Type B pancreatic cell (in vitro differentiated cells): ENCODE measurements around the gene SLC25A26. TPM values are rescaled to one million over a fixed set of nuclear protein-coding genes. Genes with fewer than 3 reads are reported as not detected.
"Not testable (repeated sequence)": the region's sequence is repeated elsewhere in the genome, so short reads cannot be mapped to it uniquely, and the experiment has no call there.

Experiments
- DNase-seq: peaks from one replicate; pipeline ENCODE4 v3.0.0; 2021; ENCODE audit warnings: mixed read lengths; ENCODE audit not compliant: unreplicated experiment; ENCODE audit errors: extremely low spot score
- H3K27ac Mint-ChIP-seq: 2 replicates; pipeline ENCODE4 v1.8.0; 2021; ENCODE audit warnings: mild to moderate bottlenecking, mixed read lengths
- H3K27me3 Mint-ChIP-seq: 2 replicates; pipeline ENCODE4 v1.8.0; 2021; ENCODE audit warnings: mixed read lengths
- H3K36me3 Mint-ChIP-seq: 2 replicates; pipeline ENCODE4 v1.8.0; 2021; ENCODE audit warnings: mixed read lengths
- H3K4me1 Mint-ChIP-seq: one replicate; pipeline ENCODE4 v1.8.0; 2021; ENCODE audit warnings: mixed read lengths; ENCODE audit not compliant: unreplicated experiment
- H3K4me3 Mint-ChIP-seq: 2 replicates; pipeline ENCODE4 v1.8.0; 2021; ENCODE audit warnings: mild to moderate bottlenecking, mixed read lengths
- H3K9me3 Mint-ChIP-seq: 2 replicates; pipeline ENCODE4 v1.8.0; 2021; ENCODE audit warnings: mixed read lengths
- total RNA-seq: library from RNA; stranded (reverse); gene quantifications from 2 replicates; pipeline ENCODE4 v1.2.1, GENCODE V29; 2021; ENCODE audit warnings: low replicate concordance
- TF ChIP-seq, protein P1 (sequence below): fragments of 200-600 bp; sonication (generic); conservative IDR thresholded peaks from 2 replicates; pipeline ENCODE4 v1.5.0; 2021; ENCODE audit warnings: antibody characterized with exemption, mild to moderate bottlenecking

The SLC25A26 gene
- total RNA-seq, 1 donor from 2014 or later: 13.4 TPM

DNA sequence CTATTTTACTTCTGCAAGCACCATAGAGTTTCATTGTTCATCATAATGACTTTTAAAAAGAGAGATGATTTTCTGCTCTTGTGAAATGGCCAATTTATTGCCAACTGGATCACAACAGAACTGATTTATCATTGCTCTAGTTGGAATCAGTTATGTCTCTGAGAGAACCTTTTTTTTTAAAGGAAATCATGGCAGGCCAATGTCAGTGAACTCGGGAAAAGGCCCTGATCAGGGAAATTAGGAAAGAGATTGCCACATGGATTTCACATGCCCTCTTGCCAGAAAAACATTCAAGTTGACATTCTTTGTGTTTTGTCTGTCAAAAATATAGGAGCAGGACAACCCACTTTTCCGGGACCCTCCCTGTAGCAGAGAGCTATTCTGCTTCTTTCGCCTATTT lies 12.6 kb upstream of the SLC25A26 start:
- TF ChIP-seq, protein P1, sequence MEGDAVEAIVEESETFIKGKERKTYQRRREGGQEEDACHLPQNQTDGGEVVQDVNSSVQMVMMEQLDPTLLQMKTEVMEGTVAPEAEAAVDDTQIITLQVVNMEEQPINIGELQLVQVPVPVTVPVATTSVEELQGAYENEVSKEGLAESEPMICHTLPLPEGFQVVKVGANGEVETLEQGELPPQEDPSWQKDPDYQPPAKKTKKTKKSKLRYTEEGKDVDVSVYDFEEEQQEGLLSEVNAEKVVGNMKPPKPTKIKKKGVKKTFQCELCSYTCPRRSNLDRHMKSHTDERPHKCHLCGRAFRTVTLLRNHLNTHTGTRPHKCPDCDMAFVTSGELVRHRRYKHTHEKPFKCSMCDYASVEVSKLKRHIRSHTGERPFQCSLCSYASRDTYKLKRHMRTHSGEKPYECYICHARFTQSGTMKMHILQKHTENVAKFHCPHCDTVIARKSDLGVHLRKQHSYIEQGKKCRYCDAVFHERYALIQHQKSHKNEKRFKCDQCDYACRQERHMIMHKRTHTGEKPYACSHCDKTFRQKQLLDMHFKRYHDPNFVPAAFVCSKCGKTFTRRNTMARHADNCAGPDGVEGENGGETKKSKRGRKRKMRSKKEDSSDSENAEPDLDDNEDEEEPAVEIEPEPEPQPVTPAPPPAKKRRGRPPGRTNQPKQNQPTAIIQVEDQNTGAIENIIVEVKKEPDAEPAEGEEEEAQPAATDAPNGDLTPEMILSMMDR: no peak
- no peaks in the 10 kb centered on the region for H3K9me3 Mint-ChIP-seq
- H3K36me3 Mint-ChIP-seq: no peaks in the 10 kb centered on the region
- no peak for DNase-seq
- H3K27ac Mint-ChIP-seq: no peak overlapping the region
- H3K4me1 Mint-ChIP-seq: no peaks in the 10 kb centered on the region
- no peak overlapping the region for H3K4me3 Mint-ChIP-seq
- H3K27me3 Mint-ChIP-seq: peaks cover 5% of the 10 kb centered on the region

DNA sequence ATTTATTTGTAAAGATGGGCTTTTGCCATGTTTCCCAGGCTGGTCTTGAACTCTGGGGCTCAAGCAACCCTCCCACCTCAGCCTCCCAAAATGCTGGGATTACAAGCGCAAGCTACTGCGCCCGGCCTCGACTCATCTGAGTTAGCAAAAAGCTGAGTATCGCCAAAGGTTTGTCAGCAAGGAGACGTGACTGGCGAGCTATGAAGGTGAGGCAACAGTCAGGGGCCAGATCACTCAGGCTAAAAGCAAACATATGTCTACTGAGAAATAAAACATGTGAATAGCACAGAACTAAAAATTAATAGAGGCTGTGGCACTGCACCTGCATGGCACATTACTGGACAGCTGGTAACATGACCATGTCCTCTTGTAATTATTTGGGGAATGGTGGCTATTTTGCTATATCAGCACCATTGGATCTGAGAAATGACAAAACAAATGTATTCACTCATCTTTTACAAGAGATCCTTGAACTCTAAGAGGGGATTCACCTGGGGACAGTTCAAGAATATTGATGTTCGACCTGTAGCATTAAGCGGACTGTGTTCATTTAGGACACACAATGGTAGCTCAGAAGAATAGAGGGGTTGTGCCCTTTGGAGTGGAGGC lies 10.0 kb upstream of the SLC25A26 start:
- H3K9me3 Mint-ChIP-seq: no peaks in the 10 kb centered on the region
- no peaks in the 10 kb centered on the region for H3K4me1 Mint-ChIP-seq
- no peak for DNase-seq
- no peak overlapping the region for H3K4me3 Mint-ChIP-seq
- TF ChIP-seq, protein P1: no peak
- no peak overlapping the region for H3K27ac Mint-ChIP-seq
- no peaks in the 10 kb centered on the region for H3K27me3 Mint-ChIP-seq
- no peaks in the 10 kb centered on the region for H3K36me3 Mint-ChIP-seq

DNA sequence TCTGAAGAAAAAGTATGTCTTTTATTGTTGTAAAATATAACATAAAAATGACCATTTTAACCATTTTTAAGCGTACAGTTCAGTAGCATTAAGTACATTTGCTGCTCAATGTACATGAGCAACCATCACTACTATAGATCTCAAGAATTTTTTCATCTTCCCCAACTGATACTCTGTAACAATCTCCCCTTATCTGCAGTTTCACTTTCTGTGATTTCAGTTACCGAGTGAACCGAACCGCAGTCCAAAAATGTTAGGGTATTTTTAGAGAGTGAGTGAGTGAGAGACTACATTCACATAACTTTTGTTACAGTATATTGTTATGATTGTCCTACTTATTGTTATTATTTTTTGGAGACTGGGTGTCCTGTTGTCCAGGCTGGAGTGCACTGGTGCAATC lies 9.0 kb upstream of the SLC25A26 start:
- Mint-ChIP-seq H3K4me1 (no peaks in the 10 kb centered on the region), H3K36me3 (no peaks in the 10 kb centered on the region), H3K27me3 (no peaks in the 10 kb centered on the region), H3K9me3 (no peaks in the 10 kb centered on the region), H3K27ac (no peak overlapping the region), H3K4me3 (no peak overlapping the region)
- TF ChIP-seq, protein P1: no peak
- no peak for DNase-seq

DNA sequence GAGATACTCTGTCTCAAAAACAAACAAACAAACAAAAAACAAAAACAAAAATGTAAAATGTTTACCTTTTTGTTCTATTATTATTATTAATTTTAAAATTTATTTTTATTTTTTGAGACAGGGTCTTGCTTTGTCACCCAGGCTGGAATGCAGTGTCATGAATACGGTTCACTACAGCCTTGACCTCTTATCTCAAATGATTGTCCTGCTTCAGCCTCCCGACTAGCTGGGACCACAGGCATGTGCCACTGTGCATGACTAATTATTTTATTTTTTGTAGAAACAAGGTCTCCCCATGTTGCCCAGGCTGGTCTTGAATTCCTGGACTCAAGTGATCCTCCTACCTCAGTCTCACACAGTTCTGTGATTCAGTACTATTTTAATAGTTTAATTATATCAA lies 5.7 kb upstream of the SLC25A26 start:
- no peaks in the 10 kb centered on the region for H3K9me3 Mint-ChIP-seq
- H3K4me1 Mint-ChIP-seq: no peaks in the 10 kb centered on the region
- H3K4me3 Mint-ChIP-seq: no peak overlapping the region
- H3K27ac Mint-ChIP-seq: no peak overlapping the region
- H3K27me3 Mint-ChIP-seq: no peaks in the 10 kb centered on the region
- H3K36me3 Mint-ChIP-seq: no peaks in the 10 kb centered on the region
- TF ChIP-seq, protein P1: no peak
- DNase-seq: no peak

DNA sequence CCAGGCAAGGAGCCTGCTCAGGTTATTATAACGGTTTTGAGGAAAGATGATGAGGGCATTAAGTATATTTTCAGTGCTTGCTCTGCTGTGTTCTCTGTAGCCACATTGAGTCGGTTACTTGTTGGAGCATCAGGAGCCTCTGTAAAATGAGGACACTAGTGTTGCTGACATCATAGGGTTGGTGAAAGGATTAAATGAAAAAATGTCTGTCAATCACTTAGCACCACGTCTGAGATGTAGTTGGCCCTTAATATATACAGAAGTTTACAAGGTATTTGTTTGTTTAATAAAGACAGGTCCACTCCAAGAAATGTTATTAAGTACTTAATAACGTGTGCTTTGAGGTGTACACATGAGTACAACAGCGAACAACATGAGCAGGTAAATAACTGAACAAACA lies 735 bp upstream of the SLC25A26 start:
- Mint-ChIP-seq H3K27me3 (no peaks in the 10 kb centered on the region), H3K4me3 (peak overlapping the region; percentile 79), H3K27ac (peak overlapping the region; percentile 49), H3K36me3 (peaks cover 11% of the 10 kb centered on the region), H3K9me3 (no peaks in the 10 kb centered on the region), H3K4me1 (peaks cover 10% of the 10 kb centered on the region)
- TF ChIP-seq, protein P1: no peak
- no peak for DNase-seq

DNA sequence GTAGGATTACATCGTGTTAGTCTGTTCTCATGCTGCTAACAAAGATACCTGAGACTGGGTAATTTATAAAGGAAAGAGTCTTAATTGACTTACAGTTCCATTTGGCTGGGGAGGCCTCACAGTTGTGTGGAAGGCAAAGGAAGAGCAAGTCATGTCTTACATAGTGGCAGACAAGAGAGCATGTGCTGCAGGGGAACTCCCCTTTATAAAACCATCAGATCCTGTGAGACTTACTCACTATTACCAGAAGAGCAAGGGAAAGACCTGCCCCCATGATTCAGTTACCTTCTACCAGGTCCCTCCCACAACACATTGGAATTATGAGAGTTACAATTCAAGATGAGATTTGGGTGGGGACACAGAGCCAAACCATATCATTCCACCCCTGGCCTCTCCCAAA lies 3.4 kb downstream of the SLC25A26 start:
- Mint-ChIP-seq H3K27ac (no peak overlapping the region), H3K4me1 (peaks cover 10% of the 10 kb centered on the region)

DNA sequence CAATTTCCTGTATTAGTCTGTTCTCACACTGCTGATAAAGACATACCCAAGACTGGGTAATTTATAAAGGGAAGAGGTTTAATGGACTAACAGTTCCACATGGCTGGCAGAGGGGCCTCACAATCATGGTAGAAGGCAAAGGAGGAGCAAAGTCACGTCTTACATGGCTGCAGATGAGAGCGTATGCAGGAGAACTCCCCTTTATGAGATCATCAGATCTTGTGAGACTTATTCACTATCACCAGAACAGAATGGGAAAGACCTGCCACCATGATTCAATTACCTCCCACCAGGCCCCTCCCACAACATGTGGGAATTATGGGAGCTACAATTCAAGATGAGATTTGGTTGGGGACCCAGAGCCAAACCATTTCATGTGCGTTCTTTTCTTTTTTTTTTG lies 5.3 kb downstream of the SLC25A26 start:
- H3K4me3 Mint-ChIP-seq, H3K27me3 Mint-ChIP-seq, DNase-seq, H3K9me3 Mint-ChIP-seq, H3K27ac Mint-ChIP-seq, H3K4me1 Mint-ChIP-seq: not testable (repeated sequence)
- H3K36me3 Mint-ChIP-seq: peaks cover 11% of the 10 kb centered on the region

More for the DNA sequence above, 3.4 kb downstream of the SLC25A26 start:
- Mint-ChIP-seq H3K27me3 (no peaks in the 10 kb centered on the region), H3K9me3 (no peaks in the 10 kb centered on the region), H3K4me3 (no peak overlapping the region), H3K36me3 (peaks cover 11% of the 10 kb centered on the region)
- TF ChIP-seq, protein P1: no peak
- DNase-seq: no peak
